GOT3 (cell line): ENCODE results near the gene ARHGEF7.
"Not testable (repeated sequence)": the region's sequence is repeated elsewhere in the genome, so short reads cannot be mapped to it uniquely, and the experiment has no call there.

Experiments used
- DNase-seq: peaks from one replicate; lab custom pipeline; 2025; ENCODE audit warnings: mixed read lengths; lab: John Stamatoyannopoulos, UW

ARHGEF7 gene

DNA sequence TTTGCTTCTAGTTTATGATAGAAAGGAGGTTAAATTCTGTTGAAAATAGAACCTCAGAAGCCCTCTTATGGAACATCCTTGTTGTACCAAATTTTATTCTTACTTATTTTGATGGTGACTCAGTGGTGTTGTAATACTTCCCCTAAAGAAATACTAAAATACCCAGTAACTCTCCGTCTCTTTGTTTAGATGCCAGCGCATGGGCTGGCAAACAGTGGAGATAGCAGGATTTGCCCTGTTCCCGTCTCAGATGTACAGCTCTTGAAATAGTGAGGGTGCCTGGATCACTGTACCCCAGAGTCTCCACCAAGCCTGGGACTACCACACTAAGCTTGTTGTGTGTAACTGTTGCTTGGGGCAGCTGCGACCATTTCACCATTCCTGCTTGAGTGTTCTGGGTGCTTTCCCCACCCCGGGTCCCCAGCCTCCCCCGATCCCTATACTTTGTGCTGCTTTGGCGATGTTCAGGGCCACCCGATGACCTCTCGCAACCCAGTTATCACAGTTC lies 138.3 kb downstream of the ARHGEF7 start:
- no peak for DNase-seq

GRCh38 chr13:111255228-111255790 lies 140.2 kb downstream of the ARHGEF7 start:
- DNase-seq, result no peak

GRCh38 chr13:111256458-111256857 lies 141.3 kb downstream of the ARHGEF7 start:
- no peak for DNase-seq

- DNase-seq, result no peak
Observed at GRCh38 chr13:111256946-111257345, 141.8 kb downstream of the ARHGEF7 start.

DNA sequence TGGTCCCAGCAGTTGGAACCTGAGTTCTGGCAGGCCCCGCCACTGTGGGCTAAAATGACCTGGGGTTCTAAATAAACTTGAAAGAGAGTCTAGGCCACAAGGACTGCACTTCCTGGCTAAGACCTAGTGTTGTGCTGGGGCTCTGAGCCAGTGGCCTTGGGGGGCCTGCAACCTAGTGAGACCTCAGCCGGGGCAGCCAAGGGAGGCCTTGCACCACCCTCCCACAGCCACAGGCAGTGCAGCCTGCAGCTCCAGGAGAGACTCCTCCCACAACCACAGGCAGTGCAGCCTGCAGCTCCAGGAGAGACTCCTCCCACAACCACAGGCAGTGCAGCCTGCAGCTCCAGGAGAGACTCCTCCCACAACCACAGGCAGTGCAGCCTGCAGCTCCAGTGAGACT lies 142.8 kb downstream of the ARHGEF7 start:
- DNase-seq, result not testable (repeated sequence)

DNA sequence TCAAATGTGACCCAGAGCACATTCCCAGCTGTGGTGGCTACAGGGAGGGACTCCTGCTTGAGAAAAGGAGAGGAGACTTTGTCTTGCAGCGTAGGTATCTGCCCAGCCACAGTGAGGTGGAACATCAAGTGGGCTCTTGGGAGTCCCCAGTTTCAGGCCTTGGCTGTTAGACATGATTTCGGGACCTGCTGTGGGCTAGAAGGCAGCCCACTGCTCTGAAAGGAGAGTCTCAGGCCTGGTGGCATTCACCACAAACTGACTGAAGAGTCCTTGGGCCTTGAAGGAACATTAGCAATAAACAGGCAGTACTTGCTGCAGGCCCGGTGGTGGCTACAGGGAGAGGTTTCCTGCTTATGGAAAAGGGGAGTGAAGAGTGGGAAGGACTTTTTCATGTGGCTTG lies 143.5 kb downstream of the ARHGEF7 start:
- no peak for DNase-seq

- DNase-seq, result no peak
Observed at GRCh38 chr13:111259058-111259457, 143.9 kb downstream of the ARHGEF7 start.

- no peak for DNase-seq
Observed at GRCh38 chr13:111261326-111261725, 146.2 kb downstream of the ARHGEF7 start.

DNA sequence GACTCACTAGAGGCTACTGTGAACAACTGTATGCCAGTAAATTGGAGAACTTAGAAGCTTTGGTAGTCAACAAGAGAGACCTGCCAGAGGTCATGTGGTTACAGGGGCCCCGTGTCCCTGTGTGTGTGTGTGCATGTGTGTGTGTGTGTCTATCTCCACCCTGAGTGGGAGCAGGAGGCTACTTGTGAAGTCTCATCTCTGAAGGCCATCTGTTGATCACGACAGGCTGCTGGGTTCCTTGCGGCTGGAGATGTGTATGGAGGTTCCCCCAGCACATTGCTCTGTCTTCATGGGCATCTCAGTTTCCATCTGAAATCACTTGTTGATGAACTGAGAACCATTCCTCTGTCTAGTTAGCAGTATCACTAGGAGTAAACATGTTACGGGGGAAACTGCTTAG lies 147.2 kb downstream of the ARHGEF7 start:
- DNase-seq, result no peak

DNA sequence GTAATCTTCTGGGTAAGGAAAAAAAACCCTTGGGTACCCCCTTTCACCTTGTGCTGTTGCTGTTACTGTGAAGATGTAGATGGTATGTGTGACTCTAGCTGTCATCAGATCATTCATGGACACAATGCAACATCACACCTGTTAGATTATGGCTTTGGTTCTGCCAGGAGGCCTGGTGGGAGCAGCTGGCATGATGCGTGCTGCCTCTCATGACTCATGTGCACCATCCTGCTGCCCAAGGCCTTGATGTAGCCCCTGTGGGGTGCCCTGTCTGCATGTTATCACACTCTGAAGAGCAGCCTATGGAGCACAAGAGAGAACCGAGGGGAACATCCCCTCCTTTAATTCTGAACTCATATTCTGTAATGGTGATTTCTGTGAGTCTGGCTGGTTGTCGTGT lies 147.6 kb downstream of the ARHGEF7 start:
- no peak for DNase-seq

DNA sequence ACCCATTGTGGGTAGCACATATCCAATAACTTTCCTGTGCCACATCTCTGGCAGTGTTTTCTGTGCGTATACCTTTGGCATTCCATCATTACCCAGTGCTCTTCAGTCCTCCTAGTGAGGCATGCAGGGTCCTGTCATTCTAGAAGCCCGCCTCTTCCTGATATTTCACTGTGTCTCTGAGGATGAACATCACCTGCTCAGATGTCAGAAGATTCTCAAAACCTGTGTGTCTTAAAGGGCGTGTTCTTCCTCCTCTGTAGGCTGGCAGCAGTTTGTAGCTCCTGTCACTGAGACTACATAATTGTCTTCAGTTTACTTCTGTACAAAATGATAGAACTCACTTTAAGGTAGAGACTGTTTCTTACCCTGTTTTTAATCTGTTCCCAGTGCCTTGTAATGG lies 148.5 kb downstream of the ARHGEF7 start:
- DNase-seq, result no peak

- no peak for DNase-seq
Observed at GRCh38 chr13:111265006-111265700, 150.0 kb downstream of the ARHGEF7 start.

DNA sequence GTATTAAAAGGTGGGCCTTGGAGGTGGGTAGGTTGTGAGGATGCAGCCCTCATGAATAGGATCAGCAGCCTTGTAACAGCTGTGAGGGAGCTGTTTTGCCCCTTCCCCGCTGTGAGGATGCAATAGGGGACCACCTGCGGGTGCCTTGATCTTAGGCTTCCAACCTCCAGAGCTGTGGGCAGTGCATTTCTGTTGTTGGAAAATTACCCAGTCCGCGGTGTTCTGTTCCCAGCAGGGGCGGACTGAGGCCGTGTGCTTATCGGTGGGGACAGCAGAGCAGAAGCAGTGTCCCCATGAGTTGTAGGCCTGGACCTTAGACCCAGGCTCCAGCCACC lies 150.6 kb downstream of the ARHGEF7 start:
- no peak for DNase-seq

DNA sequence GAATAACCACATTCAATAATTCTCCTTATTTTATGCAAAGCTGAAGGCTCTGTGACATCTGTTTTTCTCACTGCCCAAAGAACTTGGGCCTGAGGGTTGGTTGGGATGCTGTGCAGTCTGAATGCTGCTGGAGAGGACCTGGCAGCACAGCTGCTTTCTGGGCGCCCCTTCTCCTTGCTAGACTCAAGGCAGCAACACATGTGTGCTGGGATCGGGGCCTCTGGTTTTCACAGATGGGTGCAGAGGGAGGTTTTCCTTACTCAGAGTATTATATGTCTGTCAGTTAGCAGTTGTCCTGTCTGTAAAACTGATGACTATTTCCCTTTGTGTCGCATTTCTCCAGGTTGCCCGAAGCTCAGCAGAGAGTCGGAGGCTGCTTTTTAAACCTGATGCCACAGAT lies 152.1 kb downstream of the ARHGEF7 start:
- no peak for DNase-seq

- no peak for DNase-seq
Observed at GRCh38 chr13:111267784-111268183, 152.7 kb downstream of the ARHGEF7 start.

DNA sequence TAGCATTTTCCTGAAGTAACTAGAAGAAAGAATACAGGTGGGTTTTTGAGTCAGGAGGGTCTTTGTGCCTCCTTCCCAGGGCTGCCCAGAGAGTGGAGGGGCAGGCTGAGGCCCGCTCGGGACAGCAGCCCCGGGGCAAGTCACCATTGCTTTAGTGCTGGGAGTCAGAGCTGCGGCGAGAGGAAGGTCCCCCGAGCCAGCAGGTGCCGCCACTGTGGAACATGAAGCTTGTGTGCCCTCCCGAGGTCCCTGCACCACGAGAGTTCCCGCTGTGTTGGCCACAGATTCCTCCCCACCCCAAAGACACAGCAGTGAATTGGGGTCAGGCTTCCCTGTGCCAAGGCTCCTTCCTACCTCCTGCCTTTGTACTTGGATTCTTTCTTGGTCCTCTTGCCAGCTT lies 154.4 kb downstream of the ARHGEF7 start:
- DNase-seq, result no peak

DNA sequence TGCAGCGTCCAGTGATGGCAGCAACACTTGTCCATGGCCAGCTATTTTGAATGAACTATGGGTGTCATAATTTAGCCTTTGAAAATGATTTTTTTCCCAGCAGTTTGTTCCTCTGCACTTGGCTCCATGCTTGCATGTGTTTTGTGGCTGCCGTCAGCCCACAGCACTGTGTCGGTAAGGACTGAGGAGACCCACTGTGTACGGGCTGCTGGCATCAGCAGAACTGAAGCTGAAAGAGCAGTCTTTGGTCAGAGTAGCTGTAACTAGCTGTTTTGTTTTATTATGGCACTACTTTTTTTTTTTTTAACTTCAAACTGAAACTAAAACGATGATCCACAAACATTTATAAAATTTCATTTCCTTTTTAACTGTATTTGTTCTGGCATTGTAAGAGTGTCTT lies 155.0 kb downstream of the ARHGEF7 start:
- DNase-seq, result no peak

GRCh38 chr13:111270765-111271698 lies 155.9 kb downstream of the ARHGEF7 start:
- no peak for DNase-seq

DNA sequence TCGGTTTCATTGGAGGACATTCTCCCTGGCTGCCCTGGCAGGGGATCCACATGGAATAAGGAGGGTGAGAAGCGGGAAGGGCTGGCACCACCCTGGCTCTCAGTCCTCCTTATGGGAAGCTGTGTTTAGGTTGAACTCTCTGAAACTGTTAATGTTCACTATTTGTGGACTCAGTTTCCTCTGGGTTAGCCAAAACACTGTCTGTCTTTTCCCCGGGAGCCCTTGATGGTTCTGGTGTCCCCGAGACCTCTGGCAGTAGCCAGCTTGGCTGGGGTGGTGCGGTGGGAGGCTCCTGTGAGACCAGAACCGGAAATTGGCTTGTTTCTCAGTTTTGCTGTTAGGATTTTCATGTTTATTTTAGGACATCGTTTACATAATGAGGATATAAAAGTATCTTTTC lies 157.0 kb downstream of the ARHGEF7 start:
- no peak for DNase-seq

GRCh38 chr13:111275382-111275781 lies 160.3 kb downstream of the ARHGEF7 start:
- no peak for DNase-seq

DNA sequence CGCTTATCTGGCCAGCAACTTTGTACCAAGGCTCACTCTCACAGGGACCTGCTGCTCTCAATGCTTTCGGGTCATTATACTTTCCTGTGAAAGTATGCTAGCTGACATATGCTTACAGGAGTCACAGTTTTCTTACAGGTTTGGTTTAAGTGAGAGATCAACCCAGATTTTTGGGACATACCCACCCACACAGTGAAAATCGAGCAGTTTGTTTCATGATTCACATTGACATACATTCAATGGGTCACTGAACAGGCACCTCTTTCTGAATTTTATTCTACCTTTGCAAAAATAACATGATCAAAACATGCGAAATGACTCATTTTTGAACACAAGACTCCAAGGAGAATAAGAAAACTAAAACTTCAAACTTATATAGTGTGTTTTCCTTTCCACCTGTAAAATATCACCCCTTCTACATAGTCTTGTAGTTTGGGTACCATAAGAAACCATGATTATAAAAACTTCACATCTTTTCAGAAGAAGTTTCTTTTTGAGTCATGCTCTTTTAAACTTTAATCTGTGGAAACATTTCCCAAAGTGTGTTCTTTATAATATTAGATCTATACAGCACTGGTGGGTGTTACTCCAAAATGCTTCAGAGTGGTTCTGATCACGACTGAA lies 161.0 kb downstream of the ARHGEF7 start:
- DNase-seq, result no peak

DNA sequence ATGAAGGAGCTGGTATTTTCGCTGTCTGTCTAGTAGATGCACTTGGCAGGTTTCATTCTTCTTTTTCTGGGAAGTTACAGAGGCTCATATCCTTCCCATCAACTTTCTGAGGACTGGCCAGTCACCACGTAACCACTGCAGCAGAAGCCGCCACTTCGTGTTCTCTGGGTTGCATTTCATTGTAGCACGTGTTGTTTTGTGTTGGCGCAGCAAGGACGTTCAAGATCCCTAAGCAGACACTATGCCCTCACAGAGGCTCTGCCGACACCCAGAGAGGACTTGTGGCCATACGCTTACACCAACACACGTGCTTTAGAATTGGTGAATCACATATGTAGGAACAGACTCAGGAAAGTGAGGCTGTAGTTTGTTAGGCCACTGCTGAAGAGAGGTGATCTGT lies 163.1 kb downstream of the ARHGEF7 start:
- no peak for DNase-seq
